ENCODE data around the gene IGFBP3.

GRCh38 chr7:45884136-45884535, 36.9 kb downstream of the IGFBP3 start:
- TF ChIP-seq, protein P1, sequence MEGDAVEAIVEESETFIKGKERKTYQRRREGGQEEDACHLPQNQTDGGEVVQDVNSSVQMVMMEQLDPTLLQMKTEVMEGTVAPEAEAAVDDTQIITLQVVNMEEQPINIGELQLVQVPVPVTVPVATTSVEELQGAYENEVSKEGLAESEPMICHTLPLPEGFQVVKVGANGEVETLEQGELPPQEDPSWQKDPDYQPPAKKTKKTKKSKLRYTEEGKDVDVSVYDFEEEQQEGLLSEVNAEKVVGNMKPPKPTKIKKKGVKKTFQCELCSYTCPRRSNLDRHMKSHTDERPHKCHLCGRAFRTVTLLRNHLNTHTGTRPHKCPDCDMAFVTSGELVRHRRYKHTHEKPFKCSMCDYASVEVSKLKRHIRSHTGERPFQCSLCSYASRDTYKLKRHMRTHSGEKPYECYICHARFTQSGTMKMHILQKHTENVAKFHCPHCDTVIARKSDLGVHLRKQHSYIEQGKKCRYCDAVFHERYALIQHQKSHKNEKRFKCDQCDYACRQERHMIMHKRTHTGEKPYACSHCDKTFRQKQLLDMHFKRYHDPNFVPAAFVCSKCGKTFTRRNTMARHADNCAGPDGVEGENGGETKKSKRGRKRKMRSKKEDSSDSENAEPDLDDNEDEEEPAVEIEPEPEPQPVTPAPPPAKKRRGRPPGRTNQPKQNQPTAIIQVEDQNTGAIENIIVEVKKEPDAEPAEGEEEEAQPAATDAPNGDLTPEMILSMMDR (IDR thresholded peaks at IDR 0.05; ENCODE audit: low read length) = no peak
- no peak for TF ChIP-seq EZH2phosphoT487 (IDR thresholded peaks at IDR 0.05; ENCODE audit: low read length)

All from MM.1S (cell line).